Adrenal gland (tissue), 12 donors: ENCODE measurements around the gene PKN3. TPM values are rescaled to one million over a fixed set of nuclear protein-coding genes. Genes with fewer than 3 reads are reported as not detected.

Source experiments
- DNase-seq, 7 donors: peaks; one replicate each; pipeline ENCODE4 v3.0.0-alpha.2; 2019 to 2020
- H3K27ac ChIP-seq, 5 donors: fragments of 200-600 bp; sonication (generic) in 4 of 5; 1 replicate in 3 of 5; 2 replicates in 2 of 5; pipeline versions ENCODE4 v1.5.1 to v1.8.0; 2016 to 2020; ENCODE audit warnings: mild to moderate bottlenecking in 1 of 5
- H3K27me3 ChIP-seq: fragments of 200-600 bp; 2 replicates; pipeline ENCODE4 v1.8.0; 2021
- H3K36me3 ChIP-seq, 2 donors: fragments of 200-600 bp; replicated peaks in 1 of 2; 1 replicate in 1 of 2; 2 replicates in 1 of 2; pipeline versions ENCODE4 v1.5.1 to v1.8.0; 2018 to 2022
- H3K4me1 ChIP-seq, 2 donors: fragments of 200-600 bp; replicated peaks in 1 of 2; 1 replicate in 1 of 2; 2 replicates in 1 of 2; pipeline versions ENCODE4 v1.5.1 to v1.8.0; 2018 to 2021
- H3K4me3 ChIP-seq, 4 donors: fragments of 200-600 bp; sonication (generic) in 3 of 4; one replicate each; pipeline ENCODE4 v1.5.1; 2016 to 2018
- H3K9me3 ChIP-seq, 3 donors: fragments of 200-600 bp; sonication (generic) in 1 of 3; replicated peaks in 1 of 3; 1 replicate in 2 of 3; 2 replicates in 1 of 3; pipeline versions ENCODE4 v1.5.1 to v1.8.0; 2016 to 2021
- CTCF ChIP-seq, 6 experiments: fragments of 450-650 bp in 4 of 6; fragments of 200-600 bp in 2 of 6; sonication (generic) in 1 of 6; IDR thresholded peaks; 1 replicate in 5 of 6; 2 replicates in 1 of 6; pipeline versions ENCODE4 v1.5.1 to v1.8.0; 2016 to 2021; ENCODE audit warnings: antibody characterized with exemption in 6 of 6, mild to moderate bottlenecking in 2 of 6, moderate library complexity in 1 of 6
- POLR2A ChIP-seq, 2 donors: fragments of 450-650 bp; IDR thresholded peaks; one replicate each; pipeline ENCODE4 v1.6.1; 2017; ENCODE audit warnings: antibody characterized with exemption in 2 of 2, mild to moderate bottlenecking in 2 of 2, moderate library complexity in 1 of 2
- WGBS, 4 donors: extraction: QIAGEN DNeasy Blood & Tissue Kit in 2 of 4; methylation state at CpG; one replicate each; pipeline versions ENCODE4 v1.1.5 to v1.1.7; 2013 to 2017; 5-methylcytosine and 5-hydroxymethylcytosine counted together
- intact Hi-C, 2 donors: fragments of 100-400 bp; cut with DNase I; formaldehyde crosslinking; loops; one replicate each; pipeline versions ENCODE4 v1.14.1 to v1.15.0; 2022 to 2023
- polyA plus RNA-seq, 3 donors: library from polyadenylated mRNA; stranded (reverse); fragments of 200-250 nt in 2 of 3; fragments of 350-450 nt in 1 of 3; fragmentation: Illumina TruSeq in 1 of 3; extraction: RNeasy Lipid Tissue Mini Kit (QIAGEN cat#74804) in 1 of 3; gene quantifications; one replicate each; pipeline ENCODE4 v1.2.3, GENCODE V29; 2013 to 2014
- total RNA-seq, 9 donors: library from RNA; depleted of rRNA in 4 of 9; stranded (reverse); fragments of >200 nt in 4 of 9; fragments of 120-200 nt in 1 of 9; fragmentation: NEBNext Ultra II Directional in 1 of 9; extraction: Animal tissue kit (Norgen Biotek cat#: 25700) in 1 of 9; gene quantifications; one replicate each; pipeline versions ENCODE4 v1.1.0 to v1.2.4, GENCODE V29; 2013 to 2023
- donor health status: healthy with polysubstance abuse.
- donor health status: Bipolar disorder and iron deficiency.
- donor health status: DM: yes; HTN: yes; CAD: no.
- donor health status: DM: no; HTN: no; CAD: no.
- donor health status: DM: no; HTN: no; CAD: no.
- donor health status: DM: yes; HTN: yes; CAD: no.

The PKN3 gene
- total and polyA plus RNA-seq, 12 donors, result 0.90 to 8.6 (median 4.1) TPM

DNA sequence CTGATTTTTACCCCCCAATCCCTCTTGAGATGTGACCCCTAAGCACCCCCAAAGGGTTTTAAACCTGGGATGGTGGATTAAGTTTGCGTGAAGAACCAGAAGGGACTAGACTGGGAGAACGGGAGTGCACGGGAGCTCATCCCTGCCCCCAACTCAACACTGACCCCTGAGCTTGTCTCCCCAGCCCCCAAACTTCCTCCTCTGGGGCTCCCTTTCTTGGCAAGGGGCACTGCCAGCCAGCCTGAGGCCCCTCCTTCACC is 18.3 kb upstream of the PKN3 start:
- WGBS, 4 donors, result 16 to 50% (median 26%) methylated on average over 3 of the region's 3 CpGs
- no peaks in the 10 kb centered on the region for H3K27me3 ChIP-seq
- TF ChIP-seq CTCF (IDR thresholded peaks at IDR 0.05), result no peak
- TF ChIP-seq POLR2A (IDR thresholded peaks at IDR 0.05), result no peak
- peaks cover 9 to 17% of the 10 kb centered on the region in 2 donors for H3K4me1 ChIP-seq
- H3K27ac ChIP-seq, result peak overlapping the region in 4 of 5 donors; percentile 57 to 89 (median 75)
- no peak for DNase-seq
- no peaks in the 10 kb centered on the region for H3K36me3 ChIP-seq
- H3K9me3 ChIP-seq, result no peaks in the 10 kb centered on the region
- peak overlapping the region in 2 of 4 donors; percentile 50 to 72 for H3K4me3 ChIP-seq
- intact Hi-C loops, result no loop called here

DNA sequence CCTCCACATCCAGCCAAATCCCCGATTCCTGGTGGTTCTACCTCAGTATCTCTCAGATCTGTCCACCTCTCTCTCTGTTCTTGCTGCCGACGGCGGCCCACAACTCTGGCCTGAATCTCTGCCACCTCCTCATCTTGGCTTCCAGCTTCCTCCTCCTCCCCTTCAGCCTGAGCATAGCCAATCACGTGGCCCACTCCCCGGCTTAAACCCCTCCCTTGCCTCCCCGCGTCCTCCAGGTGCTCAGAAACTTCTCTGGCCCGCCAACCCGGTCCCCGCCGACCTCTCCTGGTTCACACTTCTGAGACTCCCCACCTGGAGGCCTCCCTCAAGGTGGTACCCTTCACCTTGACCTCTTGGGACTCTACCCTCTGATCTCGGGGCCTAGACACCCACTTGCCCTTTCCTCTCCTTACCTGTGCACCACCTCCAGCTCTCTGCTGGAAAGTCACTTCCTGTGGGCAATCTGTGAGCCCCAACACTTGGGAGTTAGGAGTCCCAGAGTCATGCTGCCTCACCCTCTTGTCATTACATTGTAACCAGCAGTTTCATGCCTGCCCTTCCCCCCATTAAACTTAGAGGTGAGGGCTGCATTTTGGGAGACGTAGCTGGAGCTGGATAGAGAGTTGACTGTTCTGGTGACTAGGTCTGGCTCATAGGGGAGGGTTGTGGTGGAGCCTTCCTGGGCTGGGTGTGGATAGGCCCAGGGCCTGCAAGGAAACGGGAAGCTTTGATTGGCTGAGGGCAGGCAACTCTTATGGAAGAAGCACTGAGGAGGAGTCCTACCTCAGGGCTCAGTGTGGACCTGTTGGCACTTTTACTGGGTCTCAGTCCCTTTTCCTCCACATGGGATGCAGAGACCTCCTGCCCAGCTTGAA is 17.7 kb upstream of the PKN3 start:
- Histone ChIP-seq H3K27ac (peak overlapping the region; percentile 15 to 89 (median 73)), H3K9me3 (no peaks in the 10 kb centered on the region), H3K36me3 (no peaks in the 10 kb centered on the region), H3K4me3 (peak overlapping the region in 2 of 4 donors; percentile 50 to 72), H3K4me1 (peaks cover 9 to 17% of the 10 kb centered on the region in 2 donors), H3K27me3 (no peaks in the 10 kb centered on the region)
- peak; percentile 56 to 86 (median 76) for DNase-seq
- TF ChIP-seq POLR2A (IDR thresholded peaks at IDR 0.05) (peak in 1 of 2 donors; percentile 67), CTCF (IDR thresholded peaks at IDR 0.05) (no peak)
- intact Hi-C loops, result no loop called here
- WGBS, 4 donors, result 26 to 39% (median 35%) methylated on average over 14 to 15 of the region's 15 CpGs

DNA sequence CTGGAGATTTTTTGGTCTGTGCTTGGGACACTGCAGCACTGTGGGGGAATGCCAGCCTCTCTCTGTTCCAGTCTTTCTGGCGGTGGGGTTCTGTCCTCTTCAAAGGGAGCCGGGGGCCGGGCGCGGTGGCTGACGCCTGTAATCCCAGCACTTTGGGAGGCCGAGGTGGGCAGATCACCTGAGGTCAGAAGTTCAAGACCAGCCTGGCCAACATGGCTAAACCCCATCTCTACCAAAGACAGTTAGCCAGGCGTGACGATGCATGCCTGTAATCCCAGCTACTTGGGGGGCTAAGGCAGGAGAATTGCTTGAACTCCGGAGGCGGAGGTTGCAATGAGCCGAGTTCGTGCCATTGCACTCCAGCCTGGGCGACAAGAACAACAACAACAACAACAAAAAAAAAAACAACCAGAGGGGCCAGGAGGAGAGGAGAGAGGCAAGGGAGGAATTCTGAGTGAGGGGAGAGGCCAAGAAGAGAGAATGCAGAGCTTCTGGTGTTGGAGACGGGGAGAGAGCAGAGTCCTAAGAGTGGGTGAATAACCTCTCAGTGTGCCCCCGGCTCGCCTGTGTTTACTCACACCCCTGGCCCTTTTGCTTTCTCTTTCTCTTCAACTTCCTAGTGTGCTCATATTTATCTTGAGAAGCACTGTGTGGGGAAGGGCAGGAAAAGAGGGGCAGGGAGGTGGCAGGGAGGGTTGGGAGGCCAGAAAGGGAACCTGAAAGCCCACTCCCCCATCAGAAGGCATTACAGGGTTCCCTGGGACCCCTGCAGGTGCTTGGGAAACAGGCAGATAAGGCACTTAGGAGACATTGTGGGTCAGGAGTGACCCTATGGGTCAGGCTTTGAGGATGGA is 16.4 kb upstream of the PKN3 start:
- no peak for DNase-seq
- intact Hi-C loops, result no loop called here
- peaks cover 17 to 23% of the 10 kb centered on the region in 2 donors for H3K4me1 ChIP-seq
- no peaks in the 10 kb centered on the region for H3K27me3 ChIP-seq
- TF ChIP-seq POLR2A (IDR thresholded peaks at IDR 0.05) (no peak), CTCF (IDR thresholded peaks at IDR 0.05) (no peak)
- H3K4me3 ChIP-seq, result no peak overlapping the region
- WGBS, 4 donors, result 59 to 75% (median 64%) methylated on average over 17 of the region's 17 CpGs
- peak overlapping the region in 3 of 5 donors; percentile 57 to 89 (median 73) for H3K27ac ChIP-seq
- H3K36me3 ChIP-seq, result no peaks in the 10 kb centered on the region
- no peaks in the 10 kb centered on the region for H3K9me3 ChIP-seq

DNA sequence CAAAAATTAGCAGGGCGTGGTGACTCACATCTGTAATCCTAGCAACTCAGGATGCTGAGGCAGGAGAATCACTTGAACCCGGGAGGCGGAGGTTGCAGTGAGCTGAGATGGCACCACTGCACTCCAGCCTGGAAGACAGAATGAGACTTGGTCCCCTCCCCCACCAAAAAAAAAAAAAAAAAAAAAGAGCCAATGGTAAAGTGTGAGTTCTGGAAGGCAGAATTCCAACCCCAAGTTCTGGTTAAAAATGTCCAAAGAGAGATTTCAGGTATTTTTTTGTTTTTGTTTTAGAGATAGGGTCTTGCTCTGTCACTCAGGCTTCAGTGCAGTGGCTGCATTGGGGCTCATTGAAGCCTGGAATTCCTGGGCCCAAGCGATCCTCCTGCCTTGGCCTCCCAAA is 14.8 kb upstream of the PKN3 start:
- no peak for TF ChIP-seq POLR2A (IDR thresholded peaks at IDR 0.05)
- no peak for TF ChIP-seq CTCF (IDR thresholded peaks at IDR 0.05)
- 93 to 95% (median 94%) methylated on average over 4 of the region's 4 CpGs for WGBS, 4 donors
- no peaks in the 10 kb centered on the region for H3K9me3 ChIP-seq
- H3K36me3 ChIP-seq, result peaks cover 0 to 11% of the 10 kb centered on the region in 2 donors
- no peak overlapping the region for H3K4me3 ChIP-seq
- DNase-seq, result no peak
- peaks cover 26 to 28% of the 10 kb centered on the region in 2 donors for H3K4me1 ChIP-seq
- H3K27me3 ChIP-seq, result no peaks in the 10 kb centered on the region
- intact Hi-C loops, result no loop called here
- H3K27ac ChIP-seq, result peak overlapping the region in 2 of 5 donors; percentile 95 to 100
